Keratinocyte (primary cell): Measurements from ENCODE around the gene FRMD7.

Experiments used
- CTCF ChIP-seq, 3 experiments: IDR thresholded peaks in 1 of 3; conservative IDR thresholded peaks in 1 of 3; optimal IDR thresholded peaks in 1 of 3; 2 replicates in 2 of 3; 3 replicates in 1 of 3; pipeline versions ENCODE3 to v1.5.1; 2011; ENCODE audit warnings: low read length in 3 of 3, mild to moderate bottlenecking in 3 of 3, moderate library complexity in 2 of 3, control low read depth in 1 of 3, inconsistent platforms in 1 of 3; ENCODE audit not compliant: insufficient read depth in 2 of 3; ENCODE audit errors: extremely low read depth in 1 of 3
- EZH2 ChIP-seq: IDR thresholded peaks from one replicate; pipeline ENCODE4 v1.6.1; 2012; ENCODE audit warnings: inconsistent platforms, mild to moderate bottlenecking, low read length, moderate library complexity

DNA sequence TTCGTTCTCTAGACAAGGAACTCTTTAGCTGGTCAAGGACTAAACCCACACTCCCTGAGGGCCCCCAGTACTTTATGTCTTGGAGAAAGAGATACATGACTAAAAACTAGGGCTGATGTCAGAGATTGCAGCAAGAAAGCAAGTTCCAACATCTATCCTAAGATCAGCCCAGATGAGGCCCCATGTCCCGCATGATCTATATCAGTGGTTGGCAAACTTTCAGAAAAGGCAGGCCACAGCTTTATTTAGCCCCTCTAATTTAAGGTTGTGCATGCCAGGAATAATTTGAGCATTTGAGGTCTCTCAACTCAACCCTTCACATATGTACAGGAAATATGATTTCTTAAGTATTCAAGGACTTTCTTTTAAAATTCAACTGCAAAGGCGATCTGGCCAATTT, 44.1 kb upstream of the FRMD7 start:
- TF ChIP-seq CTCF (optimal IDR thresholded peaks at IDR 0.05 in 1 of 3, IDR thresholded peaks at IDR 0.05 in 1 of 3, conservative IDR thresholded peaks at IDR 0.05 in 1 of 3; ENCODE audit: extremely low read depth in 1 of 3, insufficient read depth in 2 of 3, low read length in 3 of 3) (no peak), EZH2 (no peak)
